ENCODE measurements around the gene CTIF.

CTIF gene

GRCh38 chr18:48781163-48781987 is 242.5 kb downstream of the CTIF start:
- Histone ChIP-seq H3K27me3 (ENCODE audit: control insufficient read depth, insufficient read depth, low read length) (no peaks in the 10 kb centered on the region), H3K4me1 (ENCODE audit: control insufficient read depth, insufficient read depth, low read length) (no peaks in the 10 kb centered on the region), H3K36me3 (ENCODE audit: control insufficient read depth, insufficient read depth, low read length) (no peaks in the 10 kb centered on the region), H3K27ac (ENCODE audit: low read length) (no peak overlapping the region), H3K9me3 (ENCODE audit: control insufficient read depth, insufficient read depth, low read length) (no peaks in the 10 kb centered on the region), H3K4me3 (ENCODE audit: low read length) (no peak overlapping the region)
- DNase-seq (ENCODE audit: low read depth, low spot score) = no peak
- no CpG with 5 or more reads among the region's 28 CpGs for WGBS (ENCODE audit: insufficient coverage, insufficient read length)

GRCh38 chr18:48781988-48782363 is 243.1 kb downstream of the CTIF start:
- no peaks in the 10 kb centered on the region for H3K36me3 ChIP-seq (ENCODE audit: control insufficient read depth, insufficient read depth, low read length)
- H3K27ac ChIP-seq (ENCODE audit: low read length) = no peak overlapping the region
- DNase-seq (ENCODE audit: low read depth, low spot score) = no peak
- no peaks in the 10 kb centered on the region for H3K4me1 ChIP-seq (ENCODE audit: control insufficient read depth, insufficient read depth, low read length)
- H3K9me3 ChIP-seq (ENCODE audit: control insufficient read depth, insufficient read depth, low read length) = no peaks in the 10 kb centered on the region
- no CpG with 5 or more reads among the region's 2 CpGs for WGBS (ENCODE audit: insufficient coverage, insufficient read length)
- no peaks in the 10 kb centered on the region for H3K27me3 ChIP-seq (ENCODE audit: control insufficient read depth, insufficient read depth, low read length)
- H3K4me3 ChIP-seq (ENCODE audit: low read length) = no peak overlapping the region

GRCh38 chr18:48782381-48782861 is 243.6 kb downstream of the CTIF start:
- Histone ChIP-seq H3K9me3 (ENCODE audit: control insufficient read depth, insufficient read depth, low read length) (no peaks in the 10 kb centered on the region), H3K36me3 (ENCODE audit: control insufficient read depth, insufficient read depth, low read length) (no peaks in the 10 kb centered on the region), H3K27ac (ENCODE audit: low read length) (no peak overlapping the region), H3K27me3 (ENCODE audit: control insufficient read depth, insufficient read depth, low read length) (no peaks in the 10 kb centered on the region), H3K4me1 (ENCODE audit: control insufficient read depth, insufficient read depth, low read length) (no peaks in the 10 kb centered on the region), H3K4me3 (ENCODE audit: low read length) (no peak overlapping the region)
- no peak for DNase-seq (ENCODE audit: low read depth, low spot score)
- no CpG with 5 or more reads among the region's 11 CpGs for WGBS (ENCODE audit: insufficient coverage, insufficient read length)

- H3K4me1 ChIP-seq (ENCODE audit: control insufficient read depth, insufficient read depth, low read length) = no peaks in the 10 kb centered on the region
- H3K36me3 ChIP-seq (ENCODE audit: control insufficient read depth, insufficient read depth, low read length) = no peaks in the 10 kb centered on the region
- no peak overlapping the region for H3K4me3 ChIP-seq (ENCODE audit: low read length)
- no peaks in the 10 kb centered on the region for H3K27me3 ChIP-seq (ENCODE audit: control insufficient read depth, insufficient read depth, low read length)
- H3K9me3 ChIP-seq (ENCODE audit: control insufficient read depth, insufficient read depth, low read length) = no peaks in the 10 kb centered on the region
- WGBS (ENCODE audit: insufficient coverage, insufficient read length) = no CpG with 5 or more reads among the region's 24 CpGs
- DNase-seq (ENCODE audit: low read depth, low spot score) = no peak
- H3K27ac ChIP-seq (ENCODE audit: low read length) = no peak overlapping the region
Measured at GRCh38 chr18:48783616-48784520, 245.0 kb downstream of the CTIF start.

- DNase-seq (ENCODE audit: low read depth, low spot score) = no peak
- no CpG with 5 or more reads among the region's 5 CpGs for WGBS (ENCODE audit: insufficient coverage, insufficient read length)
- Histone ChIP-seq H3K36me3 (ENCODE audit: control insufficient read depth, insufficient read depth, low read length) (no peaks in the 10 kb centered on the region), H3K4me1 (ENCODE audit: control insufficient read depth, insufficient read depth, low read length) (no peaks in the 10 kb centered on the region), H3K27me3 (ENCODE audit: control insufficient read depth, insufficient read depth, low read length) (no peaks in the 10 kb centered on the region), H3K4me3 (ENCODE audit: low read length) (no peak overlapping the region), H3K9me3 (ENCODE audit: control insufficient read depth, insufficient read depth, low read length) (no peaks in the 10 kb centered on the region), H3K27ac (ENCODE audit: low read length) (no peak overlapping the region)
Measured at GRCh38 chr18:48784656-48785055, 245.8 kb downstream of the CTIF start.

GRCh38 chr18:48785091-48785614 is 246.3 kb downstream of the CTIF start:
- no peaks in the 10 kb centered on the region for H3K36me3 ChIP-seq (ENCODE audit: control insufficient read depth, insufficient read depth, low read length)
- WGBS (ENCODE audit: insufficient coverage, insufficient read length) = no CpG with 5 or more reads among the region's 5 CpGs
- H3K4me3 ChIP-seq (ENCODE audit: low read length) = no peak overlapping the region
- H3K27me3 ChIP-seq (ENCODE audit: control insufficient read depth, insufficient read depth, low read length) = no peaks in the 10 kb centered on the region
- H3K9me3 ChIP-seq (ENCODE audit: control insufficient read depth, insufficient read depth, low read length) = no peaks in the 10 kb centered on the region
- H3K27ac ChIP-seq (ENCODE audit: low read length) = no peak overlapping the region
- DNase-seq (ENCODE audit: low read depth, low spot score) = no peak
- no peaks in the 10 kb centered on the region for H3K4me1 ChIP-seq (ENCODE audit: control insufficient read depth, insufficient read depth, low read length)

- H3K27ac ChIP-seq (ENCODE audit: low read length) = no peak overlapping the region
- H3K4me3 ChIP-seq (ENCODE audit: low read length) = no peak overlapping the region
- H3K27me3 ChIP-seq (ENCODE audit: control insufficient read depth, insufficient read depth, low read length) = no peaks in the 10 kb centered on the region
- DNase-seq (ENCODE audit: low read depth, low spot score) = no peak
- no peaks in the 10 kb centered on the region for H3K4me1 ChIP-seq (ENCODE audit: control insufficient read depth, insufficient read depth, low read length)
- no CpG with 5 or more reads among the region's 12 CpGs for WGBS (ENCODE audit: insufficient coverage, insufficient read length)
- no peaks in the 10 kb centered on the region for H3K36me3 ChIP-seq (ENCODE audit: control insufficient read depth, insufficient read depth, low read length)
- H3K9me3 ChIP-seq (ENCODE audit: control insufficient read depth, insufficient read depth, low read length) = no peaks in the 10 kb centered on the region
Measured at GRCh38 chr18:48785736-48786454, 247.1 kb downstream of the CTIF start.

GRCh38 chr18:48786455-48787202 is 247.8 kb downstream of the CTIF start:
- no peak for DNase-seq (ENCODE audit: low read depth, low spot score)
- Histone ChIP-seq H3K4me1 (ENCODE audit: control insufficient read depth, insufficient read depth, low read length) (no peaks in the 10 kb centered on the region), H3K9me3 (ENCODE audit: control insufficient read depth, insufficient read depth, low read length) (no peaks in the 10 kb centered on the region), H3K36me3 (ENCODE audit: control insufficient read depth, insufficient read depth, low read length) (no peaks in the 10 kb centered on the region), H3K4me3 (ENCODE audit: low read length) (no peak overlapping the region), H3K27ac (ENCODE audit: low read length) (no peak overlapping the region), H3K27me3 (ENCODE audit: control insufficient read depth, insufficient read depth, low read length) (no peaks in the 10 kb centered on the region)
- WGBS (ENCODE audit: insufficient coverage, insufficient read length) = no CpG with 5 or more reads among the region's 10 CpGs

GRCh38 chr18:48787203-48788151 is 248.6 kb downstream of the CTIF start:
- no peak for DNase-seq (ENCODE audit: low read depth, low spot score)
- no peaks in the 10 kb centered on the region for H3K4me1 ChIP-seq (ENCODE audit: control insufficient read depth, insufficient read depth, low read length)
- H3K4me3 ChIP-seq (ENCODE audit: low read length) = no peak overlapping the region
- H3K36me3 ChIP-seq (ENCODE audit: control insufficient read depth, insufficient read depth, low read length) = no peaks in the 10 kb centered on the region
- no peaks in the 10 kb centered on the region for H3K9me3 ChIP-seq (ENCODE audit: control insufficient read depth, insufficient read depth, low read length)
- H3K27me3 ChIP-seq (ENCODE audit: control insufficient read depth, insufficient read depth, low read length) = no peaks in the 10 kb centered on the region
- no peak overlapping the region for H3K27ac ChIP-seq (ENCODE audit: low read length)
- no CpG with 5 or more reads among the region's 11 CpGs for WGBS (ENCODE audit: insufficient coverage, insufficient read length)

Measured in iPS DF 6.9 (cell line).